HepG2 (cell line): ENCODE results near the gene RMI2. TPM values are rescaled to one million over a fixed set of nuclear protein-coding genes. Genes with fewer than 3 reads are reported as not detected.

ENCODE experiments used
- BORCS8-MEF2B ChIP-seq: sonication (generic); formaldehyde crosslinking; IDR thresholded peaks from 2 replicates; pipeline ENCODE4 v1.8.0; 2022; ENCODE audit warnings: mild to moderate bottlenecking, missing genetic modification reagents
- EZH2 ChIP-seq: conservative IDR thresholded peaks from 2 replicates; pipeline ENCODE4 v1.6.1; 2012; ENCODE audit warnings: mild to moderate bottlenecking, low read depth, low read length, moderate library complexity
- GLMP ChIP-seq: sonication (generic); formaldehyde crosslinking; IDR thresholded peaks from 2 replicates; pipeline ENCODE4 v1.9.0; 2021; ENCODE audit warnings: missing genetic modification reagents, mild to moderate bottlenecking, borderline replicate concordance
- JUNB ChIP-seq: sonication (generic); formaldehyde crosslinking; IDR thresholded peaks from 2 replicates; pipeline ENCODE4 v1.8.0; 2022; ENCODE audit warnings: missing genetic modification reagents, mild to moderate bottlenecking, borderline replicate concordance
- KDM6A ChIP-seq: IDR thresholded peaks from 2 replicates; pipeline ENCODE4 v1.6.1; 2016; ENCODE audit warnings: low read depth
- MAF1 ChIP-seq: sonication (generic); formaldehyde crosslinking; IDR thresholded peaks from 2 replicates; pipeline ENCODE4 v1.5.0; 2020; ENCODE audit warnings: missing genetic modification reagents, borderline replicate concordance
- MAFF ChIP-seq: IDR thresholded peaks from 2 replicates; pipeline ENCODE4 v1.6.1; 2011; ENCODE audit warnings: low read depth, low read length, improper control_type of control experiment
- MYC ChIP-seq: sonication (generic); formaldehyde crosslinking; IDR thresholded peaks from 2 replicates; pipeline ENCODE4 v1.9.0; 2021; ENCODE audit warnings: missing genetic modification reagents, borderline replicate concordance
- NFIB ChIP-seq: sonication (generic); formaldehyde crosslinking; IDR thresholded peaks from 2 replicates; pipeline ENCODE4 v1.9.0; 2021; ENCODE audit warnings: missing genetic modification reagents, mild to moderate bottlenecking, borderline replicate concordance
- PLSCR1 ChIP-seq: sonication (generic); formaldehyde crosslinking; IDR thresholded peaks from 2 replicates; pipeline ENCODE4 v1.5.0; 2020; ENCODE audit warnings: missing genetic modification reagents, mild to moderate bottlenecking, borderline replicate concordance
- POGZ ChIP-seq: sonication (generic); formaldehyde crosslinking; IDR thresholded peaks from 2 replicates; pipeline ENCODE4 v1.4.0; 2020; ENCODE audit warnings: mild to moderate bottlenecking, missing genetic modification reagents
- RFX5 ChIP-seq: IDR thresholded peaks from 2 replicates; pipeline ENCODE4 v1.6.1; 2011; ENCODE audit warnings: low read depth, low read length, improper control_type of control experiment
- RXRB ChIP-seq: IDR thresholded peaks from 2 replicates; pipeline ENCODE4 v1.6.1; 2016; ENCODE audit warnings: borderline replicate concordance, missing genetic modification reagents, missing compliant biosample characterization
- SRF ChIP-seq: IDR thresholded peaks from 2 replicates; pipeline ENCODE4 v1.6.1; 2011; ENCODE audit warnings: mild to moderate bottlenecking, low read depth, low read length, moderate library complexity
- STAG1 ChIP-seq: sonication (generic); formaldehyde crosslinking; IDR thresholded peaks from 2 replicates; pipeline ENCODE4 v1.4.0; 2020; ENCODE audit warnings: missing genetic modification reagents
- THAP7 ChIP-seq: sonication (generic); formaldehyde crosslinking; IDR thresholded peaks from 2 replicates; pipeline ENCODE4 v1.8.1; 2023; ENCODE audit warnings: mild to moderate bottlenecking, missing genetic modification reagents
- TSC22D2 ChIP-seq: sonication (generic); formaldehyde crosslinking; IDR thresholded peaks from 2 replicates; pipeline ENCODE4 v1.5.1; 2020; ENCODE audit warnings: missing genetic modification reagents, mild to moderate bottlenecking, borderline replicate concordance
- ZBED4 ChIP-seq: sonication (generic); formaldehyde crosslinking; IDR thresholded peaks from 2 replicates; pipeline ENCODE4 v1.4.0; 2020; ENCODE audit warnings: missing genetic modification reagents, borderline replicate concordance
- ZBTB7A ChIP-seq: sonication (generic); formaldehyde crosslinking; IDR thresholded peaks from 2 replicates; pipeline ENCODE4 v1.8.0; 2022; ENCODE audit warnings: mild to moderate bottlenecking, missing genetic modification reagents
- ZC3H13 ChIP-seq: sonication (generic); formaldehyde crosslinking; IDR thresholded peaks from 2 replicates; pipeline ENCODE4 v1.8.1; 2023; ENCODE audit warnings: mild to moderate bottlenecking, missing genetic modification reagents, moderate library complexity
- ZNF367 ChIP-seq: sonication (generic); formaldehyde crosslinking; IDR thresholded peaks from 2 replicates; pipeline ENCODE4 v1.4.0; 2020; ENCODE audit warnings: missing genetic modification reagents, borderline replicate concordance
- ZNF576 ChIP-seq: sonication (generic); formaldehyde crosslinking; IDR thresholded peaks from 2 replicates; pipeline ENCODE4 v1.4.0; 2020; ENCODE audit warnings: mild to moderate bottlenecking, missing genetic modification reagents
- ZNF615 ChIP-seq: sonication (generic); formaldehyde crosslinking; IDR thresholded peaks from 2 replicates; pipeline ENCODE4 v1.5.0; 2020; ENCODE audit warnings: mild to moderate bottlenecking, missing genetic modification reagents, borderline replicate concordance
- ZNF75D ChIP-seq: sonication (generic); formaldehyde crosslinking; IDR thresholded peaks from 2 replicates; pipeline ENCODE4 v1.8.1; 2023; ENCODE audit warnings: missing genetic modification reagents, mild to moderate bottlenecking, borderline replicate concordance
- polyA plus RNA-seq, 8 experiments: library from polyadenylated mRNA; depleted of rRNA in 3 of 8; stranded (reverse) in 7 of 8; unstranded in 1 of 8; fragments of >200 nt; fragmentation: Illumina TruSeq in 4 of 8; extraction: Trizol in 4 of 8; gene quantifications; 2 replicates each; pipeline versions ENCODE4 v1.2.1 to v1.2.3, GENCODE V29; 2011 to 2016; ENCODE audit warnings: low read depth in 4 of 8, missing spikeins in 1 of 8, mixed read lengths in 1 of 8; ENCODE audit not compliant: insufficient read depth in 1 of 8
- total RNA-seq, 5 experiments: library from RNA; depleted of rRNA; stranded (reverse); fragments of >200 nt; fragmentation: Illumina TruSeq; extraction: Trizol; gene quantifications; 2 replicates each; pipeline ENCODE4 v1.2.3, GENCODE V29; 2016; ENCODE audit warnings: low read depth in 1 of 5

The RMI2 gene
- total and polyA plus RNA-seq, 2 of the 13 experiments (the other 11 are each of a cell fraction or from before 2014, with no cell fraction given): 24.5 to 55.7 TPM

GRCh38 chr16:11306997-11307638 lies 38.1 kb upstream of the RMI2 start (continued):
- TF ChIP-seq EZH2 (no peak), ZNF75D (no peak), STAG1 (peak; percentile 28), BORCS8-MEF2B (CRISPR knock-in tag) (peak; percentile 13; the same call in 1 of the 2 replicates), ZNF367 (0 out of 2 replicates have a peak, but pooled peaks have one; percentile 35), RFX5 (0 out of 2 replicates have a peak, but pooled peaks have one; percentile 58), MYC (CRISPR knock-in tag) (peak; percentile 8; the same call in 1 of the 2 replicates), MAFF (no peak), RXRB (CRISPR knock-in tag) (peak; percentile 91), TSC22D2 (no peak), ZC3H13 (CRISPR knock-in tag) (no peak; the same call in 1 of the 2 replicates), PLSCR1 (CRISPR knock-in tag) (no peak), ZNF615 (CRISPR knock-in tag) (no peak), NFIB (CRISPR knock-in tag) (no peak), GLMP (CRISPR knock-in tag) (no peak), SRF (0 out of 2 replicates have a peak, but pooled peaks have one; percentile 31), POGZ (CRISPR knock-in tag) (no peak), JUNB (CRISPR knock-in tag) (no peak), THAP7 (CRISPR knock-in tag) (no peak), MAF1 (CRISPR knock-in tag) (no peak), ZNF576 (CRISPR knock-in tag) (no peak), ZBTB7A (CRISPR knock-in tag) (no peak), KDM6A (CRISPR knock-in tag) (peak; percentile 57; the same call in 1 of the 2 replicates), ZBED4 (CRISPR knock-in tag) (peak; percentile 69)
